Upper lobe of left lung (tissue), 6 donors: Measurements from ENCODE around the gene DMRT2. TPM values are rescaled to one million over a fixed set of nuclear protein-coding genes. Genes with fewer than 3 reads are reported as not detected.

Source experiments
- ATAC-seq, 2 donors: fragments of 200-7000 bp; cut with Tn5 transposase; one replicate each; pipeline ENCODE4 v1.9.1; 2022; ENCODE audit warnings: mild to moderate bottlenecking in 2 of 2, moderate library complexity in 2 of 2; ENCODE audit not compliant: low FRiP score in 2 of 2
- DNase-seq, 2 donors: peaks; one replicate each; pipeline ENCODE4 v3.0.0-alpha.2; 2019 to 2020
- H3K27ac ChIP-seq, 4 donors: fragments of 200-600 bp; sonication (generic); one replicate each; pipeline ENCODE4 v1.5.1; 2016 to 2019
- H3K27me3 ChIP-seq, 4 donors: fragments of 200-600 bp; sonication (generic); one replicate each; pipeline ENCODE4 v1.5.1; 2017 to 2019
- H3K36me3 ChIP-seq, 4 donors: fragments of 200-600 bp; sonication (generic); one replicate each; pipeline ENCODE4 v1.5.1; 2016 to 2019
- H3K4me1 ChIP-seq, 4 donors: fragments of 200-600 bp; sonication (generic); one replicate each; pipeline ENCODE4 v1.5.1; 2018 to 2019
- H3K4me3 ChIP-seq, 4 donors: fragments of 200-600 bp; sonication (generic); one replicate each; pipeline ENCODE4 v1.5.1; 2017 to 2019; ENCODE audit warnings: mild to moderate bottlenecking in 2 of 4, moderate library complexity in 1 of 4
- H3K9me3 ChIP-seq, 4 donors: fragments of 200-600 bp; sonication (generic); one replicate each; pipeline ENCODE4 v1.5.1; 2018 to 2019
- CTCF ChIP-seq, 6 experiments: fragments of 450-650 bp in 4 of 6; fragments of 200-600 bp in 2 of 6; sonication (generic) in 2 of 6; IDR thresholded peaks; one replicate each; pipeline ENCODE4 v1.5.1; 2016 to 2019; ENCODE audit warnings: antibody characterized with exemption in 6 of 6
- EP300 ChIP-seq, 4 donors: sonication (generic); formaldehyde crosslinking; IDR thresholded peaks; one replicate each; pipeline ENCODE4 v1.5.1; 2017; ENCODE audit warnings: antibody characterized with exemption in 4 of 4, control low read depth in 2 of 4
- POLR2A ChIP-seq, 4 donors: fragments of 450-650 bp; IDR thresholded peaks; one replicate each; pipeline ENCODE4 v1.5.1; 2016 to 2017; ENCODE audit warnings: antibody characterized with exemption in 4 of 4, mild to moderate bottlenecking in 2 of 4
- POLR2AphosphoS5 ChIP-seq, 2 donors: sonication (generic); formaldehyde crosslinking; IDR thresholded peaks; one replicate each; pipeline ENCODE4 v1.5.1; 2017; ENCODE audit warnings: antibody characterized with exemption in 2 of 2
- WGBS, 2 donors: methylation state at CpG; one replicate each; pipeline ENCODE4 v1.1.5; 2017 to 2018; 5-methylcytosine and 5-hydroxymethylcytosine counted together
- total RNA-seq, 6 donors: library from RNA; depleted of rRNA in 4 of 6; stranded (reverse); fragments of >200 nt in 4 of 6; gene quantifications; one replicate each; pipeline versions ENCODE4 v1.1.0 to v1.2.1, GENCODE V29; 2016 to 2021
- donor health status: DM: no; HTN: no; CAD: no; lungs with moderate emphysema.
- donor health status: DM: no; HTN: yes; CAD: no; lungs with severe emphysema.

The DMRT2 gene
- total RNA-seq, 6 donors from 2014 or later, result 0.43 to 0.84 (median 0.78) TPM; not detected in 2

GRCh38 chr9:1014640-1015039, 35.5 kb upstream of the DMRT2 start:
- TF ChIP-seq POLR2AphosphoS5 (IDR thresholded peaks at IDR 0.05) (no peak), CTCF (IDR thresholded peaks at IDR 0.05) (no peak), POLR2A (IDR thresholded peaks at IDR 0.05) (no peak), EP300 (IDR thresholded peaks at IDR 0.05) (no peak)
- ATAC-seq, result no peak
- Histone ChIP-seq H3K27ac (no peak overlapping the region), H3K36me3 (no peaks in the 10 kb centered on the region), H3K27me3 (no peaks in the 10 kb centered on the region), H3K4me1 (no peaks in the 10 kb centered on the region), H3K9me3 (no peaks in the 10 kb centered on the region), H3K4me3 (no peak overlapping the region)
- DNase-seq, result no peak
- WGBS, 2 donors, result 89 to 95% methylated on average over 2 of the region's 2 CpGs

DNA sequence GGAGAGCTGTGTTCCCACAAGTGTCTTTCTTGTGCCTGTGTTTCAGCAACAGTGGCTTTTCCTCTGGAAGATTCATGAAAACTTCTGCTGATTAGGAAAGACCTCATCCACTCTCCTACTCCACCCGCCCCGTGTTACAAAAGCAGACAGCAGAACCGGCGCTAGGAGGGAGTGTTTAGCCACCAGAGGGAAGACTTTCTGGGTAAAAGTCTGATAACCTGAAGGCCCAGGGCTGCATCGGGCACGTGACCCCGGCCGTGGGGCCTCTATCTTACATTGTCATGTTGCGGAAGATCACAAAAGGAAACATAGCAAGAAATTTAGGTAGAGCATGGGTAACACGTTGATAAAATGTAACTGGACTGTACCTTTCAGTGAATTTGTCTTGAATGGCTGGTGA, 32.0 kb upstream of the DMRT2 start:
- H3K4me1 ChIP-seq, result no peaks in the 10 kb centered on the region
- no peaks in the 10 kb centered on the region for H3K36me3 ChIP-seq
- H3K4me3 ChIP-seq, result no peak overlapping the region
- no peaks in the 10 kb centered on the region for H3K27me3 ChIP-seq
- 14 to 15% methylated on average over 9 to 10 of the region's 10 CpGs for WGBS, 2 donors
- H3K27ac ChIP-seq, result no peak overlapping the region
- H3K9me3 ChIP-seq, result peaks cover 0 to 9% (median 5%) of the 10 kb centered on the region in 4 donors
- TF ChIP-seq POLR2AphosphoS5 (IDR thresholded peaks at IDR 0.05) (no peak), POLR2A (IDR thresholded peaks at IDR 0.05) (no peak), EP300 (IDR thresholded peaks at IDR 0.05) (no peak), CTCF (IDR thresholded peaks at IDR 0.05) (peak in 3 of 6 experiments; percentile 7 to 27 (median 17))
- DNase-seq, result peak; percentile 40 to 55
- peak; percentile 53 to 66 for ATAC-seq

DNA sequence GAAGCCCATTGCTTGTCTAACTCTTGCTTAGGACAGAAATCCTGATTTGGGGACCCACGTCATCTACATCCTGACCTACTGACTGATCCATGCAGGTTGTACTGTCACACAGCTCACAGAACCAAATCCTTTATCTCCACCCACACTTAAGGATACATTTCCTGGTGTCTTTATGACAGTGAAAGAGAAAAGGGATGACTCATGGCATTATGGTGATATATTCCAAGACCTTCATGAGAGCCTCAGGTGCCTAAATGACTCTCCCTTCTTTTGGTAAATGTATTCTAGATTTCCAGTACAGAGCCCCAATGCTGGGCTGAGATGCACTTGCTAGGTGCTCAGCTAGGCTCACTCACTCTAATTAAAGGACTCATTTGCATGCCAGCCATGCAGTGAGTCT, 26.0 kb upstream of the DMRT2 start:
- no peak for TF ChIP-seq EP300 (IDR thresholded peaks at IDR 0.05)
- TF ChIP-seq POLR2A (IDR thresholded peaks at IDR 0.05), result no peak
- no peak for TF ChIP-seq CTCF (IDR thresholded peaks at IDR 0.05)
- TF ChIP-seq POLR2AphosphoS5 (IDR thresholded peaks at IDR 0.05), result no peak
- Histone ChIP-seq H3K36me3 (no peaks in the 10 kb centered on the region), H3K4me3 (no peak overlapping the region), H3K4me1 (no peaks in the 10 kb centered on the region), H3K27ac (no peak overlapping the region), H3K9me3 (peaks cover 0 to 9% (median 5%) of the 10 kb centered on the region in 4 donors), H3K27me3 (no peaks in the 10 kb centered on the region)
- ATAC-seq, result no peak
- no peak for DNase-seq
- WGBS, 2 donors, result 78 to 92% methylated on average over 1 of the region's 1 CpG

- Histone ChIP-seq H3K4me3 (no peak overlapping the region), H3K36me3 (no peaks in the 10 kb centered on the region), H3K27ac (no peak overlapping the region), H3K9me3 (peaks cover 0 to 9% (median 5%) of the 10 kb centered on the region in 4 donors), H3K4me1 (no peaks in the 10 kb centered on the region), H3K27me3 (no peaks in the 10 kb centered on the region)
- TF ChIP-seq CTCF (IDR thresholded peaks at IDR 0.05), result no peak
- TF ChIP-seq EP300 (IDR thresholded peaks at IDR 0.05), result no peak
- no peak for TF ChIP-seq POLR2A (IDR thresholded peaks at IDR 0.05)
- TF ChIP-seq POLR2AphosphoS5 (IDR thresholded peaks at IDR 0.05), result no peak
- 58 to 68% methylated on average over 8 of the region's 8 CpGs for WGBS, 2 donors
- no peak for ATAC-seq
- DNase-seq, result no peak
These were observed 25.0 kb upstream of the DMRT2 start for GRCh38 chr9:1025131-1025530.

DNA sequence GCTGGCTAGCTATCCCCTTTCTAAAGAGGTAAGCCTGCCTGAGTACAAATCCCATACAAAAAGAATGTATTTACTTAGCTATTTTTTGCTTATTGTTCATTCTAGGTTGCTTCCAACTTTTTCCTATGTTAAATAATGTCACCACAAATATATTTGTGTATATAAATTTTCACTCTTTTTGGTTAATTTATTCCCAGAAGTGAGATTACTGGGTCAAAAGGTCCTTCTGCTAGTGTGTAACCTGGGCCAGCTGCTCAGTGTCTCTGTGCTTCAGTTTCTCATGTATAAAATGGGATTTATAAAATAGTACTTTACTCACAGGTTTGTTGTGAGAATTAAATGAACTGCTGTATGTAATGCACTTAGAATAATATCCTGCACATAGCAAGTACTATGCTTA, 23.9 kb upstream of the DMRT2 start:
- Histone ChIP-seq H3K4me3 (no peak overlapping the region), H3K27ac (no peak overlapping the region), H3K27me3 (no peaks in the 10 kb centered on the region), H3K36me3 (no peaks in the 10 kb centered on the region), H3K9me3 (peaks cover 0 to 9% (median 5%) of the 10 kb centered on the region in 4 donors), H3K4me1 (no peaks in the 10 kb centered on the region)
- TF ChIP-seq POLR2A (IDR thresholded peaks at IDR 0.05) (no peak), POLR2AphosphoS5 (IDR thresholded peaks at IDR 0.05) (no peak), EP300 (IDR thresholded peaks at IDR 0.05) (no peak), CTCF (IDR thresholded peaks at IDR 0.05) (no peak)
- ATAC-seq (no peak), DNase-seq (no peak)
